Lower leg skin (tissue), 4 donors: ENCODE measurements around the gene INTS14. TPM values are rescaled to one million over a fixed set of nuclear protein-coding genes. Genes with fewer than 3 reads are reported as not detected.
A peak's percentile ranks its signal among the peaks of the same experiment; 100 is the strongest.

Source experiments
- DNase-seq, 2 donors: peaks; one replicate each; pipeline ENCODE4 v3.0.0-alpha.2; 2019; ENCODE audit warnings: low spot score in 2 of 2
- H3K4me3 ChIP-seq: fragments of 200-600 bp; sonication (generic); 2 replicates; pipeline ENCODE4 v1.5.1; 2017; ENCODE audit warnings: mild to moderate bottlenecking, low read depth; ENCODE audit not compliant: poor library complexity, severe bottlenecking
- POLR2A ChIP-seq, 2 donors: fragments of 450-650 bp; IDR thresholded peaks; one replicate each; pipeline ENCODE4 v1.6.1; 2016 to 2017; ENCODE audit warnings: antibody characterized with exemption in 2 of 2, mild to moderate bottlenecking in 1 of 2, moderate library complexity in 1 of 2
- WGBS, 2 donors: methylation state at CpG; one replicate each; pipeline ENCODE4 v1.1.5; 2018; 5-methylcytosine and 5-hydroxymethylcytosine counted together
- intact Hi-C: fragments of 100-400 bp; cut with DNase I; formaldehyde crosslinking; loops from one replicate; pipeline ENCODE4 v1.15.0; 2023; ENCODE audit warnings: low total_unique reads
- total RNA-seq, 4 donors: library from RNA; depleted of rRNA; stranded (reverse); fragments of >200 nt; gene quantifications; one replicate each; pipeline ENCODE4 v1.1.0, GENCODE V29; 2016
- TF ChIP-seq, protein P1 (sequence below), 3 donors: fragments of 450-650 bp; IDR thresholded peaks; one replicate each; pipeline ENCODE4 v1.5.1; 2016; ENCODE audit warnings: antibody characterized with exemption in 3 of 3, mild to moderate bottlenecking in 3 of 3, moderate library complexity in 2 of 3

INTS14 gene
- total RNA-seq, 4 donors from 2014 or later = 22.6 to 37.6 (median 32.7) TPM

DNA sequence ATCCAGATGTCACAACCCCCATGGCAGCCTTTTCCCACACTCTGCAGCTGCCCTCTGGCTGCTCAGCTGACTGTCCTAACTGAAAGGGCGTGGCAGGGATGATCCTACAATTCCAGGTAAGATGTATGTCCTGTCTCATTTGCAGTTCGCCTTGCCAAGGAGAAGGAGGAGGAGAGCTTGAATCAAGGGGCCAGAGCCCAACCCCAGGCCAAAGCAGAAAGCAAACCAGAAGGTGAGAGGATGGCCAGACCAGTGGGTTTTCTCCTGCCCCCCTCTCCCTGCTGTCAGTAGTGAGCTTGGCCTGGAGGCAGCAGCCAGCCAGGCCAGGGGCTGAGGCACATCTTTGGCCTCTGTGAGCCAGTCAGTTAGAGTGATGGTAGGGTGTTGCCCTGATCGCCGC lies 33.4 kb upstream of the INTS14 start:
- intact Hi-C loops = loop anchor here (10.0 kb wide), 1 partner anchor 211 kb away; no protein-coding TSS in a partner anchor

GRCh38 chr15:65642594-65642993 lies 31.7 kb upstream of the INTS14 start:
- DNase-seq = no peak
- TF ChIP-seq POLR2A (IDR thresholded peaks at IDR 0.05) = no peak
- TF ChIP-seq, protein P1, sequence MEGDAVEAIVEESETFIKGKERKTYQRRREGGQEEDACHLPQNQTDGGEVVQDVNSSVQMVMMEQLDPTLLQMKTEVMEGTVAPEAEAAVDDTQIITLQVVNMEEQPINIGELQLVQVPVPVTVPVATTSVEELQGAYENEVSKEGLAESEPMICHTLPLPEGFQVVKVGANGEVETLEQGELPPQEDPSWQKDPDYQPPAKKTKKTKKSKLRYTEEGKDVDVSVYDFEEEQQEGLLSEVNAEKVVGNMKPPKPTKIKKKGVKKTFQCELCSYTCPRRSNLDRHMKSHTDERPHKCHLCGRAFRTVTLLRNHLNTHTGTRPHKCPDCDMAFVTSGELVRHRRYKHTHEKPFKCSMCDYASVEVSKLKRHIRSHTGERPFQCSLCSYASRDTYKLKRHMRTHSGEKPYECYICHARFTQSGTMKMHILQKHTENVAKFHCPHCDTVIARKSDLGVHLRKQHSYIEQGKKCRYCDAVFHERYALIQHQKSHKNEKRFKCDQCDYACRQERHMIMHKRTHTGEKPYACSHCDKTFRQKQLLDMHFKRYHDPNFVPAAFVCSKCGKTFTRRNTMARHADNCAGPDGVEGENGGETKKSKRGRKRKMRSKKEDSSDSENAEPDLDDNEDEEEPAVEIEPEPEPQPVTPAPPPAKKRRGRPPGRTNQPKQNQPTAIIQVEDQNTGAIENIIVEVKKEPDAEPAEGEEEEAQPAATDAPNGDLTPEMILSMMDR (IDR thresholded peaks at IDR 0.05) = no peak
- intact Hi-C loops = loop anchor here (10.0 kb wide), 1 partner anchor 212 kb away; no protein-coding TSS in a partner anchor
- 51 to 56% methylated on average over 6 of the region's 6 CpGs for WGBS, 2 donors
- H3K4me3 ChIP-seq = no peak overlapping the region

More for the DNA sequence above, 33.4 kb upstream of the INTS14 start:
- TF ChIP-seq POLR2A (IDR thresholded peaks at IDR 0.05) = no peak
- TF ChIP-seq, protein P1 (IDR thresholded peaks at IDR 0.05) = no peak
- no peak overlapping the region for H3K4me3 ChIP-seq
- no peak for DNase-seq
- WGBS, 2 donors = 93 to 98% methylated on average over 4 of the region's 4 CpGs

GRCh38 chr15:65641768-65642475 lies 31.0 kb upstream of the INTS14 start:
- DNase-seq = no peak
- TF ChIP-seq POLR2A (IDR thresholded peaks at IDR 0.05) = no peak
- TF ChIP-seq, protein P1 (IDR thresholded peaks at IDR 0.05) = no peak
- WGBS, 2 donors = 60 to 61% methylated on average over 6 of the region's 6 CpGs
- intact Hi-C loops = loop anchor here (10.0 kb wide), 1 partner anchor 213 kb away; no protein-coding TSS in a partner anchor
- H3K4me3 ChIP-seq = no peak overlapping the region

DNA sequence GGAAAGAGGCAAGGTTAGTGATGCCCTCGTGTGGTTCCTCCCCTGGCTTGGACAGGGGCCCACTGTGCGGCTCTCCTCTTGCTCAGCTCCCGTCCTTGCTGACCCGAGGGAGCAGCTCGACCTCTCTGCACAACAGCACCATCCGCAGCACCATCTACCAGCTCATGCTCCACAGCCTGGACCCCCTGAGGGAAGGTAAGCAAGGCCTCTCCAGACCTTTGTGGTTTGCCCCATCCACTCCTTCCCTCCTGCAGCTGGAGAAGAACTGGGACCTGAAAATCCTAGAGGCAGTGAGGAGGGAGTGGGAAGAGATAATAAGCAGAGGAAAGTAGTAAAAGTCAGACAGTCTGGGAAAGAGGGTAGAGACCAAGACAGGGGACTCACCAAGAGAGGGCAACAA lies 28.6 kb upstream of the INTS14 start:
- 62 to 80% methylated on average over 6 of the region's 6 CpGs for WGBS, 2 donors
- intact Hi-C loops = no loop called here
- no peak overlapping the region for H3K4me3 ChIP-seq
- no peak for DNase-seq
- TF ChIP-seq POLR2A (IDR thresholded peaks at IDR 0.05) = no peak
- TF ChIP-seq, protein P1 (IDR thresholded peaks at IDR 0.05) = no peak

- DNase-seq = no peak
- 1 to 4% methylated on average over 3 of the region's 3 CpGs for WGBS, 2 donors
- intact Hi-C loops = no loop called here
- no peak overlapping the region for H3K4me3 ChIP-seq
- no peak for TF ChIP-seq POLR2A (IDR thresholded peaks at IDR 0.05)
- TF ChIP-seq, protein P1 (IDR thresholded peaks at IDR 0.05) = peak in 1 of 3 donors; percentile 52
Observed at GRCh38 chr15:65638681-65639089, 27.8 kb upstream of the INTS14 start.
